IPS-18a (cell line): ENCODE data around the gene IL10RB.
A peak's percentile ranks its signal among the peaks of the same experiment; 100 is the strongest.
"Not testable (repeated sequence)": the region's sequence is repeated elsewhere in the genome, so short reads cannot be mapped to it uniquely, and the experiment has no call there.

Experiments
- H3K27ac ChIP-seq: one replicate; pipeline ENCODE4 v1.5.1; 2013; ENCODE audit warnings: low read length
- H3K27me3 ChIP-seq: one replicate; pipeline ENCODE4 v1.6.1; 2013; ENCODE audit warnings: mild to moderate bottlenecking, low read length; ENCODE audit not compliant: control insufficient read depth, insufficient read depth
- H3K36me3 ChIP-seq: one replicate; pipeline ENCODE4 v1.6.1; 2013; ENCODE audit warnings: low read depth, low read length; ENCODE audit not compliant: control insufficient read depth
- H3K4me1 ChIP-seq: one replicate; pipeline ENCODE4 v1.6.1; 2013; ENCODE audit warnings: low read depth, low read length; ENCODE audit not compliant: control insufficient read depth
- H3K4me3 ChIP-seq: one replicate; pipeline ENCODE4 v1.5.1; 2013; ENCODE audit warnings: low read length
- H3K9ac ChIP-seq: one replicate; pipeline ENCODE4 v1.6.1; 2013; ENCODE audit warnings: mild to moderate bottlenecking, low read length, moderate library complexity
- H3K9me3 ChIP-seq: one replicate; pipeline ENCODE4 v1.6.1; 2013; ENCODE audit warnings: low read depth, low read length; ENCODE audit not compliant: control insufficient read depth

The IL10RB gene

DNA sequence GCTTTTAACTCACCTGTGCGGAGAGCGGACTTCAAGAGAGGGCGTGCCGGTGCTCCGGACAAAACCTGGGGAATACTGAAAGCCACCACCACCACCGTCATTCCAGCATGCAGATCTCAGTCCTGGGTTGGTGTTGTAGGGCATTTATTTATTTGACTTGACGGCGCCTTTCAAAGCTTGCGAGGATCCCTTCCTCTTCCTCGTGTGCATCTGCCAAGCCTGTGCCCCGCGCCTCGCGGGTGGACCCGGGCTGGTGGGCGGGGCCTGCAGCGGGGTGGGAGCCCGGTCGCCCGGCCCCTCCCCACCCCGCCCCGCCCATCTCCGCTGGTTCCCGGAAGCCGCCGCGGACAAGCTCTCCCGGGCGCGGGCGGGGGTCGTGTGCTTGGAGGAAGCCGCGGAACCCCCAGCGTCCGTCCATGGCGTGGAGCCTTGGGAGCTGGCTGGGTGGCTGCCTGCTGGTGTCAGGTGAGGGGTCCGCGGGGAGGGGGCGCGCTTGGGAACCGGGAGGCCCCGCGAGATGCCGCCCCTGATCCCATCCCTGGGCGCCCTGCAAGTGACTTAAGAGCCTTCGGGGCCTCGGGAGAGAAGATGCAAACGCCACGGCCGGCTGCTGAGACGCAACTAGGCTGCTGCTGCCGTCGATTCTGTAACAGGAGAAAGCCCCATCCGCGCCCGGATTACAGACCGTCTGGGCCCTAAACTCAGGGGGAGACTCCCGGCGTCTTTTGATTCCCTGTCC lies at the start of gene IL10RB:
IL10RB (plus strand) TSS at position 318 of the 739 bp plus-strand sequence; CDS start at position 417, 99 bp downstream.
- Histone ChIP-seq H3K4me3 (peak within 1 kb of the TSS; percentile 63), H3K4me1 (peaks cover 5% of the 10 kb centered on the region), H3K9ac (peak within 1 kb of the TSS; percentile 28), H3K9me3 (no peaks in the 10 kb centered on the region), H3K27me3 (peaks cover 27% of the 10 kb centered on the region), H3K27ac (no peak within 1 kb of the TSS), H3K36me3 (peaks cover 10% of the 10 kb centered on the region)

- Histone ChIP-seq H3K27me3 (no peaks in the 10 kb centered on the region), H3K9ac (no peak overlapping the region), H3K27ac (no peak overlapping the region), H3K9me3 (no peaks in the 10 kb centered on the region), H3K4me3 (no peak overlapping the region), H3K4me1 (peaks cover 15% of the 10 kb centered on the region), H3K36me3 (no peaks in the 10 kb centered on the region)
Measured at GRCh38 chr21:33217138-33217520, 49.0 kb upstream of the IL10RB start.

- Histone ChIP-seq H3K27me3 (no peaks in the 10 kb centered on the region), H3K27ac (no peak overlapping the region), H3K9me3 (no peaks in the 10 kb centered on the region), H3K4me1 (peaks cover 15% of the 10 kb centered on the region), H3K9ac (no peak overlapping the region), H3K4me3 (no peak overlapping the region), H3K36me3 (no peaks in the 10 kb centered on the region)
Measured at GRCh38 chr21:33219300-33219699, 46.9 kb upstream of the IL10RB start.

- Histone ChIP-seq H3K9me3 (no peaks in the 10 kb centered on the region), H3K27ac (no peak overlapping the region), H3K4me1 (peaks cover 15% of the 10 kb centered on the region), H3K36me3 (no peaks in the 10 kb centered on the region), H3K4me3 (no peak overlapping the region), H3K9ac (no peak overlapping the region), H3K27me3 (no peaks in the 10 kb centered on the region)
Measured at GRCh38 chr21:33219954-33220353, 46.2 kb upstream of the IL10RB start.

- H3K27me3 ChIP-seq, H3K27ac ChIP-seq, H3K4me1 ChIP-seq, H3K9me3 ChIP-seq, H3K9ac ChIP-seq, H3K4me3 ChIP-seq, H3K36me3 ChIP-seq: not testable (repeated sequence)
Measured at GRCh38 chr21:33225376-33225775, 40.8 kb upstream of the IL10RB start.

- H3K36me3 ChIP-seq = no peaks in the 10 kb centered on the region
- H3K4me3 ChIP-seq = no peak overlapping the region
- H3K9ac ChIP-seq = no peak overlapping the region
- H3K27ac ChIP-seq = no peak overlapping the region
- H3K27me3 ChIP-seq = peaks cover 9% of the 10 kb centered on the region
- H3K9me3 ChIP-seq = no peaks in the 10 kb centered on the region
- peaks cover 20% of the 10 kb centered on the region for H3K4me1 ChIP-seq
Measured at GRCh38 chr21:33228455-33228854, 37.7 kb upstream of the IL10RB start.

DNA sequence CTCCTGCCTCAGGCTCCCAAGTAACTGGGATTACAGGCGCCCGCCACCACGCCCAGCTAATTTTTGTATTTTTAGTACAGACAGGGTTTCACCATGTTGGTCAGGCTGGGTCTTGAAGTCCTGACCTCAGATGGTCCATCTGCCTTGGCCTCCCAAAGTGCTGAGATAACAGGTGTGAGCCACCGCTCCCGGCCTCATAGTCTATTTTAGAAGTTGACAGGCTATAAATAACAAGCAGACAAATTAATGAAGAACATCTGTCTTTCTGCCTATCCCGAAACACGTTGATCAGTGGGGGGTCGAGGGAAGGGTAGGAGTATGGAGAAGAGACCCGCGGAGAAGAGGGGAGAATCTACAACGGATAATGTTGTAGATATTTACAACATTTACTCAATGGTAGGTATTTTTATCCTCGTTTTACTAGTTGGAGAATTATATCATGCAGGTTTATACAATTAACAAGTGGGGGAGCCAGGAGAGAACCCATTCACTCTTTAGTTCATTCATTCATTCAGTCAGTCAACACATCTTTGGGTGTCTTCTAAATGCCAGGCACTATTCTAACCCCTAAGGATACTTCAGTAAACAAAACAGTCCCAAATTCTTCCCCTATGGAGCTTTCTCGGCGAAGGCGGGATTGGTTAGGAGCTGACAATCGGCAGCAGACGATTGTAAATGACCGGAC lies 36.9 kb upstream of the IL10RB start:
- no peak overlapping the region for H3K9ac ChIP-seq
- H3K27ac ChIP-seq = no peak overlapping the region
- H3K4me3 ChIP-seq = peak overlapping the region; percentile 67
- no peaks in the 10 kb centered on the region for H3K36me3 ChIP-seq
- peaks cover 9% of the 10 kb centered on the region for H3K27me3 ChIP-seq
- H3K4me1 ChIP-seq = peaks cover 21% of the 10 kb centered on the region
- no peaks in the 10 kb centered on the region for H3K9me3 ChIP-seq

GRCh38 chr21:33229784-33230544 lies 36.2 kb upstream of the IL10RB start, which contains the start of gene IFNAR2:
TSS of gene IFNAR2 (plus strand) at chr21:33229938. CDS start at chr21:33241923, 11,985 bp downstream.
- no peak within 1 kb of the TSS for H3K27ac ChIP-seq
- no peaks in the 10 kb centered on the region for H3K36me3 ChIP-seq
- peaks cover 9% of the 10 kb centered on the region for H3K27me3 ChIP-seq
- H3K9ac ChIP-seq = peak within 1 kb of the TSS; percentile 70
- H3K4me1 ChIP-seq = peaks cover 28% of the 10 kb centered on the region
- no peaks in the 10 kb centered on the region for H3K9me3 ChIP-seq
- H3K4me3 ChIP-seq = peak within 1 kb of the TSS; percentile 86

DNA sequence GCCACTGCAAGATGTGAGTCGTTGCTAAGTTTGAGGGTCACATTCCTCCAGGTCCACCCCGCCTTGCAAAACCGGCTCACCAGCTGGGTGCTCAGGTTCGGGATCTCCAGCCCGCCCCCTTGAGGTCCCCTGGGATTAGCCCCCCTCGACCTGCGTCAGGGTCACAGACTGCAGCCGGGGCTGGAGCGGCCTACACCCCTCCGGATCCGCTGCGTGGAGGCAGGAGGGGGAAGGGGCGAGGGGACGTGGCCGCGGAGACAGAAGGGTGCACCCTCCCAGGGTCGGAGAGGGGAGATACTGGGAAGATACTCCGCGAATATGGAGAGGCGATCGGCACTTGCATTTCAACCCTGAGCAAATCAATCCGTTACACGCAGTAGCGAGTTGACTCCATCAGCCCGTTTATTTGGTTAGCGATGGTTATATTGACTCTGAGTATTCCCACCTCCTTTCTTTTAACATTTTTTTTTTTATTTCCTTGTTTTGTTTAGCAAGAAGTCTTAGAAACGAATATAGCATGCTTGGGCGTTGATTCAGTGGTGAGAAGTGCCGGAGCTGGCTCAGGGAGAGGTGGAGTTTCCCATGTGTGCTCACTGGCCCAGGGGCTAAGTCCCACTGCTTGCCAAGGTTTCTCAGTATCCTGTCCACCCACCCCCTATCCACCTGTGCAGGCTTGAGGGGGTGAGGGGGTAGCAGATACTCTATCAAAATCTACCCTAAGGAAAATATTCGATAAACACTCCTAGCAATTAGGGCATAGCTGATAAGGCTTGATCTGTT lies 35.4 kb upstream of the IL10RB start:
- no peak overlapping the region for H3K27ac ChIP-seq
- H3K4me3 ChIP-seq = peak overlapping the region; percentile 86
- peak overlapping the region; percentile 70 for H3K9ac ChIP-seq
- H3K4me1 ChIP-seq = peaks cover 31% of the 10 kb centered on the region
- peaks cover 9% of the 10 kb centered on the region for H3K27me3 ChIP-seq
- no peaks in the 10 kb centered on the region for H3K36me3 ChIP-seq
- no peaks in the 10 kb centered on the region for H3K9me3 ChIP-seq

- Histone ChIP-seq H3K4me1 (peaks cover 31% of the 10 kb centered on the region), H3K36me3 (no peaks in the 10 kb centered on the region), H3K4me3 (peak overlapping the region; percentile 86), H3K9ac (peak overlapping the region; percentile 70), H3K27ac (no peak overlapping the region), H3K27me3 (peaks cover 9% of the 10 kb centered on the region), H3K9me3 (no peaks in the 10 kb centered on the region)
Measured at GRCh38 chr21:33231526-33231925, 34.6 kb upstream of the IL10RB start.
